Measurements from ENCODE around the gene HDAC1. TPM values are rescaled to one million over a fixed set of nuclear protein-coding genes. Genes with fewer than 3 reads are reported as not detected.
A peak's percentile ranks its signal among the peaks of the same experiment; 100 is the strongest.

HDAC1 gene
- total RNA-seq, 2 experiments from 2014 or later, result 56.9 to 61.0 TPM

- Histone ChIP-seq H3K9me3 (ENCODE audit: control insufficient read depth in 1 of 2, insufficient read depth in 1 of 2, low read length in 2 of 2) (no peaks in the 10 kb centered on the region), H3K4me1 (ENCODE audit: insufficient read depth, low read length) (peaks cover 42% of the 10 kb centered on the region), H3K27me3 (ENCODE audit: control insufficient read depth in 1 of 2, insufficient read depth in 2 of 2, low read length in 2 of 2) (no peaks in the 10 kb centered on the region), H3K4me3 (ENCODE audit: low read length) (no peak overlapping the region), H3K36me3 (ENCODE audit: insufficient read depth, low read length) (peaks cover 53% of the 10 kb centered on the region), H3K27ac (ENCODE audit: low read depth in 1 of 2, low read length in 2 of 2) (peak overlapping the region in 1 of 2 donors; percentile 1)
- no peak for DNase-seq
- Mint-ChIP-seq H3K9me3 (no peaks in the 10 kb centered on the region), H3K4me3 (peak overlapping the region; percentile 94), H3K27me3 (no peaks in the 10 kb centered on the region), H3K4me1 (ENCODE audit: low read depth) (peaks cover 47% of the 10 kb centered on the region), H3K27ac (peak overlapping the region; percentile 70), H3K36me3 (ENCODE audit: low read depth) (peaks cover 63% of the 10 kb centered on the region)
- no peak for ATAC-seq (ENCODE audit: poor library complexity)
- no peak for TF ChIP-seq CTCF (IDR thresholded peaks at IDR 0.05)
- ChIA-PET CTCF (interaction anchor here (1.6 to 2.0 kb wide), 3 partner anchors 39 to 93 kb away, joined by 5 to 6 read pairs (median 5); no protein-coding TSS in a partner anchor), POLR2A (interaction anchor here (1.4 to 2.4 kb wide), 5 partner anchors 11 to 93 kb away, joined by 4 to 17 read pairs (median 5); partner anchors contain the start of gene BSDC1)
- intact Hi-C loops (cut with DNase I, micrococcal nuclease), result loop anchor here in 1 of 2 experiments (5.0 kb wide), 1 partner anchor 71 kb away; no protein-coding TSS in a partner anchor
These were observed 41.5 kb downstream of the HDAC1 start for GRCh38 chr1:32333251-32333963.

GRCh38 chr1:32334274-32334861, 42.5 kb downstream of the HDAC1 start:
- Histone ChIP-seq H3K9me3 (ENCODE audit: control insufficient read depth in 1 of 2, insufficient read depth in 1 of 2, low read length in 2 of 2) (no peaks in the 10 kb centered on the region), H3K27me3 (ENCODE audit: control insufficient read depth in 1 of 2, insufficient read depth in 2 of 2, low read length in 2 of 2) (no peaks in the 10 kb centered on the region), H3K36me3 (ENCODE audit: insufficient read depth, low read length) (peaks cover 44% of the 10 kb centered on the region), H3K4me3 (ENCODE audit: low read length) (peak overlapping the region; percentile 59), H3K4me1 (ENCODE audit: insufficient read depth, low read length) (peaks cover 49% of the 10 kb centered on the region), H3K27ac (ENCODE audit: low read depth in 1 of 2, low read length in 2 of 2) (peak overlapping the region; percentile 22 to 52)
- Mint-ChIP-seq H3K4me1 (ENCODE audit: low read depth) (peaks cover 53% of the 10 kb centered on the region), H3K36me3 (ENCODE audit: low read depth) (peaks cover 54% of the 10 kb centered on the region), H3K27me3 (no peaks in the 10 kb centered on the region), H3K27ac (peak overlapping the region; percentile 87), H3K4me3 (peak overlapping the region; percentile 94), H3K9me3 (no peaks in the 10 kb centered on the region)
- CTCF ChIA-PET, result interaction anchor here (2.0 to 2.7 kb wide), 2 partner anchors 38 to 119 kb away, joined by 5 to 12 read pairs; no protein-coding TSS in a partner anchor
- ATAC-seq (ENCODE audit: poor library complexity) (no peak), DNase-seq (peak in 1 of 14 experiments; percentile 12)
- TF ChIP-seq CTCF (IDR thresholded peaks at IDR 0.05), result no peak
- POLR2A ChIA-PET, result interaction anchor here (0.7 to 3.8 kb wide), 6 partner anchors 12 to 225 kb away, joined by 3 to 72 read pairs (median 5); partner anchors contain the start of genes BSDC1 and HDAC1
- intact Hi-C loops (cut with DNase I, micrococcal nuclease), result loop anchor here in 1 of 2 experiments (2.0 to 5.0 kb wide), 4 partner anchors 38 to 78 kb away; no protein-coding TSS in a partner anchor

- H3K36me3 Mint-ChIP-seq (ENCODE audit: low read depth), result peaks cover 47% of the 10 kb centered on the region
- no peaks in the 10 kb centered on the region for H3K9me3 ChIP-seq (ENCODE audit: control insufficient read depth in 1 of 2, insufficient read depth in 1 of 2, low read length in 2 of 2)
- no peaks in the 10 kb centered on the region for H3K9me3 Mint-ChIP-seq
- TF ChIP-seq CTCF (IDR thresholded peaks at IDR 0.05), result peak; percentile 84
- no peaks in the 10 kb centered on the region for H3K27me3 ChIP-seq (ENCODE audit: control insufficient read depth in 1 of 2, insufficient read depth in 2 of 2, low read length in 2 of 2)
- peak overlapping the region; percentile 94 for H3K4me3 Mint-ChIP-seq
- peaks cover 49% of the 10 kb centered on the region for H3K4me1 ChIP-seq (ENCODE audit: insufficient read depth, low read length)
- no peaks in the 10 kb centered on the region for H3K27me3 Mint-ChIP-seq
- H3K4me1 Mint-ChIP-seq (ENCODE audit: low read depth), result peaks cover 53% of the 10 kb centered on the region
- peaks cover 38% of the 10 kb centered on the region for H3K36me3 ChIP-seq (ENCODE audit: insufficient read depth, low read length)
- intact Hi-C loops (cut with DNase I, micrococcal nuclease), result loop anchor here (1.0 to 5.0 kb wide), 7 partner anchors 38 to 93 kb away; partner anchors contain the start of gene HDAC1 (in 1 of the 2)
- H3K27ac ChIP-seq (ENCODE audit: low read depth in 1 of 2, low read length in 2 of 2), result peak overlapping the region in 1 of 2 donors; percentile 52
- ChIA-PET POLR2A (interaction anchor here (1.0 to 3.8 kb wide), 26 partner anchors 11 to 322 kb away, joined by 3 to 74 read pairs (median 16); partner anchors contain the start of genes BSDC1, CCDC28B, HDAC1 and KHDRBS1), CTCF (interaction anchor here (0.9 to 3.0 kb wide), 13 partner anchors 13 to 185 kb away, joined by 3 to 20 read pairs (median 5); partner anchors contain the start of genes BSDC1 and HDAC1)
- peak overlapping the region; percentile 87 for H3K27ac Mint-ChIP-seq
- DNase-seq, result peak; percentile 55 to 91 (median 66)
- H3K4me3 ChIP-seq (ENCODE audit: low read length), result peak overlapping the region; percentile 59
- peak; percentile 76 for ATAC-seq (ENCODE audit: poor library complexity)
These were observed 43.1 kb downstream of the HDAC1 start for GRCh38 chr1:32334864-32335534.
